ENCODE data around the gene SLCO4A1. TPM values are rescaled to one million over a fixed set of nuclear protein-coding genes. Genes with fewer than 3 reads are reported as not detected.

SLCO4A1 gene
- total and polyA plus RNA-seq, 9 of the 15 experiments (the other 6 are each of a cell fraction or from before 2014, with no cell fraction given): 1.6 to 21.9 (median 12.8) TPM

DNA sequence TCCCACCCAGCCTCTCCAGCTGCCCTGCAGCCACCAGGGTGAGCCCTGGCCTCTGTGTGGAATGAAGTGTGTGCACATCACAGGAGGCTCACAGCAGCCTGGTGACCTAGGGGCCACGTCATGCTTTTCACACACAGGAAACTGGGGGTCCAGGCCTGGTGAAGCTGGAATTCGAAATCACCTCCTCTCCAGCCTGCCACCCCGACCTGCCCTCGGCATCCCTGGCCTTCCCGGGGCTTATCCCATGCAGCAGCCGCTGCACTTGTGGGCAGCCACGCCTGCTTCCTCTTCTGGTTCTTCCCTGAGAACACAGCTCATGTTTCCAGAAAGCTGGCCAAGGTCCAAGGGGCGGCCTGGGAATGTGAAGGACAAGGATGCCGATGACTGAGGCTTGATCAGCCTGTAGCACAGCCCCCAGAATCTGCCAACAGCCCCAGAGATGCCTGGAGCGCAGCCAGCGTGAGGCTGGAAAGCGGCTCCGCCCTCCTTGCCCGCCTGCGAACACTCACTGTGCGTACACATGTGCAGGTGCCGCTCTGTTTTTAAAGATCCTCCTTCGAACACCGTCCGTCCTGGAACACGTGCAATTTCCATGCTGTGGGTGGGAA is 62.1 kb downstream of the SLCO4A1 start:
- no peaks in the 10 kb centered on the region for H3K9me3 ChIP-seq (replicated peaks; ENCODE audit: control insufficient read depth, insufficient read depth, low read depth, low read length)
- H3K9me1 ChIP-seq (ENCODE audit: control insufficient read depth, insufficient read depth, low read length): no peaks in the 10 kb centered on the region
- DNase-seq (ENCODE audit: extremely low read depth in 1 of 4, low spot score in 3 of 4) (peak in 3 of 4 experiments; percentile 31 to 41 (median 34)), FAIRE-seq (no peak), ATAC-seq (no peak; the same call in 2 of the 3 replicates)
- no peak overlapping the region for H3K4me3 ChIP-seq
- H4K20me1 ChIP-seq (replicated peaks; ENCODE audit: control insufficient read depth, insufficient read depth, low read length): peaks cover 11% of the 10 kb centered on the region; the same call in 1 of the 2 replicates
- peaks cover 49 to 95% of the 10 kb centered on the region in 2 experiments for H3K27me3 ChIP-seq (ENCODE audit: control insufficient read depth in 2 of 2, insufficient read depth in 2 of 2, low read length in 2 of 2)
- H2AFZ ChIP-seq (ENCODE audit: low read depth, low read length): no peak overlapping the region
- ChIA-PET CTCF (ENCODE audit: low intra/inter-chr PET ratio) (interaction anchor here (1.2 kb wide), 1 partner anchor 103 kb away, joined by 3 read pairs; no protein-coding TSS in a partner anchor), POLR2A (interaction anchor here (1.0 to 1.1 kb wide), 2 partner anchors 8 to 30 kb away, joined by 3 to 4 read pairs; no protein-coding TSS in a partner anchor)
- peak overlapping the region in 1 of 2 experiments; percentile 52; a peak in 1 of 4 replicates for H3K9ac ChIP-seq (ENCODE audit: insufficient read depth in 1 of 2, low read depth in 2 of 2, low read length in 2 of 2)
- BruUV-seq (replicated peaks): no TSS peak
- in situ Hi-C loops (cut with MboI): no loop called here
- H3K27ac ChIP-seq (ENCODE audit: extremely low read depth, low read depth, low read length): no peak overlapping the region
- no peaks in the 10 kb centered on the region for H3K79me2 ChIP-seq (ENCODE audit: control insufficient read depth, insufficient read depth, low read length)
- intact Hi-C loops (cut with micrococcal nuclease): no loop called here
- no peak overlapping the region for H3K4me2 ChIP-seq (ENCODE audit: insufficient read depth, low read length)
- 2% methylated on average over 21 of the region's 21 CpGs for WGBS (ENCODE audit: insufficient coverage, low coverage, missing lambda C conversion rate)
- TF ChIP-seq TCF3 (CRISPR knock-in tag; IDR thresholded peaks at IDR 0.05) (peak; percentile 45), CBFA2T3 (IDR thresholded peaks at IDR 0.05) (0 out of 2 replicates have a peak, but pooled peaks have one; percentile 14), CTBP1 (IDR thresholded peaks at IDR 0.05; ENCODE audit: borderline replicate concordance) (peak; percentile 44; the same call in 1 of the 2 replicates), NFIC (IDR thresholded peaks at IDR 0.05) (peak; percentile 83), ETV5 (CRISPR knock-in tag; IDR thresholded peaks at IDR 0.05; ENCODE audit: low read depth) (no peak), XRCC4 (IDR thresholded peaks at IDR 0.05; ENCODE audit: extremely low read depth, insufficient read depth, insufficient read length) (no peak)
- TF ChIP-seq, protein P1, sequence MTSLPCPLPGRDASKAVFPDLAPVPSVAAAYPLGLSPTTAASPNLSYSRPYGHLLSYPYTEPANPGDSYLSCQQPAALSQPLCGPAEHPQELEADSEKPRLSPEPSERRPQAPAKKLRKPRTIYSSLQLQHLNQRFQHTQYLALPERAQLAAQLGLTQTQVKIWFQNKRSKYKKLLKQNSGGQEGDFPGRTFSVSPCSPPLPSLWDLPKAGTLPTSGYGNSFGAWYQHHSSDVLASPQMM (CRISPR knock-in tag; IDR thresholded peaks at IDR 0.05): no peak
- H3K36me3 ChIP-seq (ENCODE audit: control insufficient read depth, insufficient read depth, low read length): no peaks in the 10 kb centered on the region
- H3K4me1 ChIP-seq (replicated peaks in 1 of 2; ENCODE audit: control insufficient read depth in 2 of 2, insufficient read depth in 2 of 2, low read length in 2 of 2): peaks cover 0 to 35% of the 10 kb centered on the region in 2 experiments; a peak in 4 of 5 replicates

All from K562 (cell line).